ENCODE measurements around the gene TRIM25.
A peak's percentile ranks its signal among the peaks of the same experiment; 100 is the strongest.

The TRIM25 gene

DNA sequence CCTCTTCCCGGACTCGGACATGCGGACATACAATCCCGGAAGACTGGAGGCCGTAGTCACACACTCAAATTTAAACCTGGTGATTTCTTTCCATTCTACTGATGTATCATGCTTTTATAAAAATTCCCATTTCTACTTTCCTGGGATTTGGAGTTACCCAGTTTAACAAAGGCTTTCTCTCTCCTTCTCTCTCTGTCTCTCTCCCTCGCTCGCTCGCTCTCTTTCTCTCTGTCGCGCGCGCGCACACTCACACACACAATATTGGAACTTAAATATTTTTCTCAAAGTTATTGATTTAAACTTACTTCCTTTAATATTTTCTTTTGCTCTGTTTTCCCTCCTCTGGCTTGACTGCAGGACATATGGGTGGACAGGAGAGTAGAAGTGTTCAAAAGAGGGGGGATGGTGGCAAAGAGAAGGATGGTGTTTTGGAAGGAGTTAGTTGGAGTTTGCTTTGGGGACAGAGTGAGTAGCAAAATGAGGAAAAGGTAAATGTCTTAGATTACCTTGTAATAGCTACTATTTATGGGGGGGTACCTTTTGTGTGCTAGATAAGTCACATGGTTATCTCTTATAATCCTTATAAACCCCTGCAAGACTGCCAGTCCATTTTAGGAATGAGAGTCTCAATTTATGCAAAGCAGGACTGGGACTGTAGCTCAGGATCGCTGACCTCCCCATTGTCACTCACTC is 878 bp upstream of the TRIM25 start:
- H3K9me2 ChIP-seq (replicated peaks; ENCODE audit: insufficient read depth, low read length) = no peaks in the 10 kb centered on the region
- TF ChIP-seq, protein P1, sequence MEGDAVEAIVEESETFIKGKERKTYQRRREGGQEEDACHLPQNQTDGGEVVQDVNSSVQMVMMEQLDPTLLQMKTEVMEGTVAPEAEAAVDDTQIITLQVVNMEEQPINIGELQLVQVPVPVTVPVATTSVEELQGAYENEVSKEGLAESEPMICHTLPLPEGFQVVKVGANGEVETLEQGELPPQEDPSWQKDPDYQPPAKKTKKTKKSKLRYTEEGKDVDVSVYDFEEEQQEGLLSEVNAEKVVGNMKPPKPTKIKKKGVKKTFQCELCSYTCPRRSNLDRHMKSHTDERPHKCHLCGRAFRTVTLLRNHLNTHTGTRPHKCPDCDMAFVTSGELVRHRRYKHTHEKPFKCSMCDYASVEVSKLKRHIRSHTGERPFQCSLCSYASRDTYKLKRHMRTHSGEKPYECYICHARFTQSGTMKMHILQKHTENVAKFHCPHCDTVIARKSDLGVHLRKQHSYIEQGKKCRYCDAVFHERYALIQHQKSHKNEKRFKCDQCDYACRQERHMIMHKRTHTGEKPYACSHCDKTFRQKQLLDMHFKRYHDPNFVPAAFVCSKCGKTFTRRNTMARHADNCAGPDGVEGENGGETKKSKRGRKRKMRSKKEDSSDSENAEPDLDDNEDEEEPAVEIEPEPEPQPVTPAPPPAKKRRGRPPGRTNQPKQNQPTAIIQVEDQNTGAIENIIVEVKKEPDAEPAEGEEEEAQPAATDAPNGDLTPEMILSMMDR (IDR thresholded peaks at IDR 0.05; ENCODE audit: insufficient read depth, low read length, poor library complexity, severe bottlenecking) = no peak
- TF ChIP-seq EZH2phosphoT487 (conservative IDR thresholded peaks at IDR 0.05; ENCODE audit: low read length) = no peak
- peak overlapping the region; percentile 86 for H3K4me2 ChIP-seq (ENCODE audit: low read depth, low read length, poor library complexity, severe bottlenecking)
- H3K27me3 ChIP-seq (ENCODE audit: low read length) = no peaks in the 10 kb centered on the region
- H4K20me1 ChIP-seq (ENCODE audit: low read depth, low read length) = no peaks in the 10 kb centered on the region
- peaks cover 10% of the 10 kb centered on the region; the same call in 1 of the 2 replicates for H3F3A ChIP-seq (ENCODE audit: insufficient read depth)
- H3K9me3 ChIP-seq (ENCODE audit: insufficient read depth, low read length) = no peaks in the 10 kb centered on the region
- peak overlapping the region; percentile 68 for H3K4me3 ChIP-seq (ENCODE audit: insufficient read depth, low read length, poor library complexity, severe bottlenecking)
- H3K36me3 ChIP-seq (ENCODE audit: low read length) = no peaks in the 10 kb centered on the region
- peak overlapping the region; percentile 93 for H2AFZ ChIP-seq (ENCODE audit: low read depth, low read length, severe bottlenecking)
- H3K9ac ChIP-seq (ENCODE audit: low read length) = peak overlapping the region; percentile 73
- peaks cover 37% of the 10 kb centered on the region for H3K79me2 ChIP-seq (ENCODE audit: insufficient read depth, low read length)
- H3K27ac ChIP-seq (ENCODE audit: low read depth, low read length) = 0 out of 2 replicates have a peak overlapping the region, but pooled peaks have one; percentile 78

DNA sequence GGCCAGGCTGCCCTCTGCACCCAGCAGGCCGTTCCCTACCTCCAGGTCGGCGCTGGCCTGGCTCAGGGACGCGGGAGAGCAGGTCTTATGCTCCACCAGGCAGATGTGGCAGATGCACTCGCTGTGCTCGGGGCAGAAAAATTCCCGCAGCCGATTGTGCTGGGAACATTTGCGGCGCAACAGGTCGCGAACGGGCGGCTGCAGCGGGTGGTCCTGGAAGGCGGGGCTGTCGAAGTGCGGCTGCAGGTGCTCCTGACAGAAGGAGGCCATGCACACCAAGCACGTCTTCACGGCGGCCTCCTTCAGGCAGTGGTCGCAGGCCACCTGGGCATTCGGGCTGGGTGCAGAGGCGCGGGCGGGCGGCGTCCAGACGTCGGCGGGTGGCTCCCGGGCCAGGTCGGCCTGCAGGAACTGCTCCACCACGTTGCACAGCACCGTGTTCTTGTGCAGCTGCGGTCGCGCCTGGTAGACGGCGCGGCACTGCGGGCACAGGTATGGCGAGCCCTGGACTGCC is 439 bp downstream of the TRIM25 start:
- Histone ChIP-seq H4K20me1 (ENCODE audit: low read depth, low read length) (no peaks in the 10 kb centered on the region), H3K36me3 (ENCODE audit: low read length) (no peaks in the 10 kb centered on the region), H3F3A (ENCODE audit: insufficient read depth) (peaks cover 15% of the 10 kb centered on the region), H3K27me3 (ENCODE audit: low read length) (no peaks in the 10 kb centered on the region), H3K9me2 (replicated peaks; ENCODE audit: insufficient read depth, low read length) (no peaks in the 10 kb centered on the region), H3K4me2 (ENCODE audit: low read depth, low read length, poor library complexity, severe bottlenecking) (peak overlapping the region; percentile 86), H3K79me2 (ENCODE audit: insufficient read depth, low read length) (peaks cover 40% of the 10 kb centered on the region), H3K4me3 (ENCODE audit: insufficient read depth, low read length, poor library complexity, severe bottlenecking) (peak overlapping the region; percentile 68), H3K9ac (ENCODE audit: low read length) (peak overlapping the region; percentile 73), H3K9me3 (ENCODE audit: insufficient read depth, low read length) (no peaks in the 10 kb centered on the region), H2AFZ (ENCODE audit: low read depth, low read length, severe bottlenecking) (peak overlapping the region; percentile 93), H3K27ac (ENCODE audit: low read depth, low read length) (peak overlapping the region; percentile 78)
- TF ChIP-seq EZH2phosphoT487 (conservative IDR thresholded peaks at IDR 0.05; ENCODE audit: low read length) = no peak
- TF ChIP-seq, protein P1 (IDR thresholded peaks at IDR 0.05; ENCODE audit: insufficient read depth, low read length, poor library complexity, severe bottlenecking) = no peak

DNA sequence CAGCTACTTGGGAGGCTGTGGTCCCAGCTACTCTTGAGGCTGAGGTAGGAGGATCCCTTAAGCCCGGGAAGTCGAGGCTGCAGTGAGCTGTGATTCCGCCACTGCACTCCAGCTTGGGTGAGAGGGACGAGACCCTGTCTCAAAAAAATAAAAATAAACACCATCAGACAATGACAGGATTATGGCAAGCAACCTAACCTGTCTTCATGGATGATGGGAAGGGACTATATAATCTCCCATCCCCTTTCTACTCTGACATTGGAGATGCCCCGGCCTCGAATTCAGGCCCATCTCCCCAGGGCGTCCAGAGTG is 893 bp downstream of the TRIM25 start:
- peak overlapping the region; percentile 78 for H3K27ac ChIP-seq (ENCODE audit: low read depth, low read length)

More for the DNA sequence above, 893 bp downstream of the TRIM25 start:
- Histone ChIP-seq H3K36me3 (ENCODE audit: low read length) (no peaks in the 10 kb centered on the region), H3K27me3 (ENCODE audit: low read length) (no peaks in the 10 kb centered on the region), H2AFZ (ENCODE audit: low read depth, low read length, severe bottlenecking) (peak overlapping the region; percentile 93), H3K9me3 (ENCODE audit: insufficient read depth, low read length) (no peaks in the 10 kb centered on the region), H3K9ac (ENCODE audit: low read length) (peak overlapping the region; percentile 73), H3K4me2 (ENCODE audit: low read depth, low read length, poor library complexity, severe bottlenecking) (peak overlapping the region; percentile 86), H3K79me2 (ENCODE audit: insufficient read depth, low read length) (peaks cover 40% of the 10 kb centered on the region), H3K4me3 (ENCODE audit: insufficient read depth, low read length, poor library complexity, severe bottlenecking) (peak overlapping the region; percentile 68), H3F3A (ENCODE audit: insufficient read depth) (peaks cover 19% of the 10 kb centered on the region), H4K20me1 (ENCODE audit: low read depth, low read length) (no peaks in the 10 kb centered on the region), H3K9me2 (replicated peaks; ENCODE audit: insufficient read depth, low read length) (no peaks in the 10 kb centered on the region)
- TF ChIP-seq EZH2phosphoT487 (conservative IDR thresholded peaks at IDR 0.05; ENCODE audit: low read length) = no peak
- TF ChIP-seq, protein P1 (IDR thresholded peaks at IDR 0.05; ENCODE audit: insufficient read depth, low read length, poor library complexity, severe bottlenecking) = no peak
